ENCODE results near the gene C17orf75.
"Not testable (repeated sequence)": the region's sequence is repeated elsewhere in the genome, so short reads cannot be mapped to it uniquely, and the experiment has no call there.

DNA sequence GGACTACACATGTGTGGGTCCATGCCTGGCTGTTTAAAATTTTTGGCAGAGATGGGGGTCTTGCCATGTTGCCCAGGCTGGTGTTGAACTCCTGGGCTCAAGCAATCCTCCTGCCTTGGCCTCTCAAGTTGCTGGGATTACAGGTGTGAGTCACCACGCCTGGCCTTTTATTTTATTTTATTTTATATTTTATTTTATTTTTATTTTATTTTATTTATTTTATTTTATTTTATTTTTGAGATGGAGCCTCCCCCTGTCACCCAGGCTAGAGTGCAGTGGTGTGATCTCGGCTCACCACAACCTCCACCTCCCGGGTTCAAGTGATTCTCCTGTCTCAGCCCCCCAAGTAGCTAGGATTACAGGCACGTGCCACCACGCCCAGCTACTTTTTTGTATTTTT lies 25.3 kb downstream of the C17orf75 start:
- TF ChIP-seq, protein P1, sequence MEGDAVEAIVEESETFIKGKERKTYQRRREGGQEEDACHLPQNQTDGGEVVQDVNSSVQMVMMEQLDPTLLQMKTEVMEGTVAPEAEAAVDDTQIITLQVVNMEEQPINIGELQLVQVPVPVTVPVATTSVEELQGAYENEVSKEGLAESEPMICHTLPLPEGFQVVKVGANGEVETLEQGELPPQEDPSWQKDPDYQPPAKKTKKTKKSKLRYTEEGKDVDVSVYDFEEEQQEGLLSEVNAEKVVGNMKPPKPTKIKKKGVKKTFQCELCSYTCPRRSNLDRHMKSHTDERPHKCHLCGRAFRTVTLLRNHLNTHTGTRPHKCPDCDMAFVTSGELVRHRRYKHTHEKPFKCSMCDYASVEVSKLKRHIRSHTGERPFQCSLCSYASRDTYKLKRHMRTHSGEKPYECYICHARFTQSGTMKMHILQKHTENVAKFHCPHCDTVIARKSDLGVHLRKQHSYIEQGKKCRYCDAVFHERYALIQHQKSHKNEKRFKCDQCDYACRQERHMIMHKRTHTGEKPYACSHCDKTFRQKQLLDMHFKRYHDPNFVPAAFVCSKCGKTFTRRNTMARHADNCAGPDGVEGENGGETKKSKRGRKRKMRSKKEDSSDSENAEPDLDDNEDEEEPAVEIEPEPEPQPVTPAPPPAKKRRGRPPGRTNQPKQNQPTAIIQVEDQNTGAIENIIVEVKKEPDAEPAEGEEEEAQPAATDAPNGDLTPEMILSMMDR (IDR thresholded peaks at IDR 0.05; ENCODE audit: low read depth, low read length): not testable (repeated sequence)
- TF ChIP-seq POLR2A (IDR thresholded peaks at IDR 0.05; ENCODE audit: extremely low read depth, insufficient read length): not testable (repeated sequence)
